H1 (cell line): ENCODE measurements around the gene PLEKHG3. TPM values are rescaled to one million over a fixed set of nuclear protein-coding genes. Genes with fewer than 3 reads are reported as not detected.

Experiments
- CTCF ChIA-PET: fragments of 300-600 bp; sonication (Branson Sonifier 250); formaldehyde crosslinking; loops from one replicate; lab custom pipeline; 2021; ENCODE audit not compliant: partially characterized antibody; lab: Charles Lee
- POLR2A ChIA-PET: fragments of 300-600 bp; sonication (Branson Sonifier 250); formaldehyde crosslinking; loops from one replicate; lab custom pipeline; 2021; ENCODE audit warnings: inconsistent platforms; ENCODE audit not compliant: partially characterized antibody; lab: Charles Lee
- DNase-seq, 2 experiments: peaks; one replicate each; pipeline versions ENCODE4 v3.0.0 to v3.0.0-alpha.2; 2010 to 2022; ENCODE audit warnings: low spot score in 2 of 2, low read depth in 1 of 2, mixed read lengths in 1 of 2
- FAIRE-seq: peaks from 2 replicates; lab custom pipeline; 2011; peaks lifted over from hg19 to GRCh38; lab: Jason Lieb, UNC
- H2AFZ ChIP-seq: 2 replicates; pipeline ENCODE4 v1.8.1; 2012; ENCODE audit warnings: low read length, inconsistent platforms
- H2AK5ac ChIP-seq: 2 replicates; pipeline ENCODE4 v1.6.1; 2013; ENCODE audit warnings: low read depth, low read length
- H2BK120ac ChIP-seq: replicated peaks from 2 replicates; pipeline ENCODE3; 2013; ENCODE audit warnings: low read depth, low read length, inconsistent platforms
- H2BK12ac ChIP-seq: 2 replicates; pipeline ENCODE4 v1.6.1; 2013; ENCODE audit warnings: low read depth, low read length
- H2BK15ac ChIP-seq: 2 replicates; pipeline ENCODE4 v1.6.1; 2013; ENCODE audit warnings: low read length
- H2BK20ac ChIP-seq: 2 replicates; pipeline ENCODE4 v1.6.1; 2013; ENCODE audit warnings: low read length
- H2BK5ac ChIP-seq: 2 replicates; pipeline ENCODE4 v1.6.1; 2013; ENCODE audit warnings: low read depth, low read length
- H3K14ac ChIP-seq: 2 replicates; pipeline ENCODE4 v1.6.1; 2013; ENCODE audit warnings: inconsistent platforms; ENCODE audit not compliant: insufficient read length
- H3K18ac ChIP-seq: 2 replicates; pipeline ENCODE4 v1.6.1; 2013; ENCODE audit warnings: low read length; ENCODE audit errors: extremely low read depth
- H3K23ac ChIP-seq: 2 replicates; pipeline ENCODE4 v1.6.1; 2013; ENCODE audit warnings: inconsistent platforms; ENCODE audit not compliant: insufficient read length
- H3K23me2 ChIP-seq: 2 replicates; pipeline ENCODE4 v1.6.1; 2013; ENCODE audit warnings: low read depth, low read length
- H3K27ac ChIP-seq: 2 replicates; pipeline ENCODE4 v1.6.1; 2011; ENCODE audit warnings: low read depth, low read length, inconsistent platforms
- H3K27me3 ChIP-seq, 4 experiments: replicated peaks in 1 of 4; 1 replicate in 1 of 4; 2 replicates in 3 of 4; pipeline versions ENCODE4 v1.6.1 to v1.8.1; 2011 to 2013; ENCODE audit warnings: low read length in 3 of 4, mild to moderate bottlenecking in 3 of 4, inconsistent platforms in 2 of 4, mixed read lengths in 2 of 4, moderate library complexity in 1 of 4; ENCODE audit not compliant: control insufficient read depth in 3 of 4, insufficient read depth in 3 of 4; ENCODE audit errors: extremely low read depth in 1 of 4
- H3K36me3 ChIP-seq, 4 experiments: 2 replicates each; pipeline versions ENCODE4 v1.6.1 to v1.8.1; 2011 to 2013; ENCODE audit warnings: mild to moderate bottlenecking in 4 of 4, low read length in 3 of 4, moderate library complexity in 2 of 4, control low read depth in 1 of 4, inconsistent platforms in 1 of 4; ENCODE audit not compliant: insufficient read depth in 4 of 4, control insufficient read depth in 2 of 4
- H3K4ac ChIP-seq: replicated peaks from 2 replicates; pipeline ENCODE3; 2013; ENCODE audit warnings: low read length, low read depth, mixed read lengths, inconsistent platforms; ENCODE audit not compliant: insufficient read length
- H3K4me1 ChIP-seq, 4 experiments: replicated peaks in 1 of 4; 1 replicate in 1 of 4; 2 replicates in 3 of 4; pipeline versions ENCODE4 v1.6.1 to v1.8.1; 2011 to 2013; ENCODE audit warnings: low read length in 3 of 4, inconsistent platforms in 2 of 4, mixed read lengths in 1 of 4; ENCODE audit not compliant: insufficient read depth in 4 of 4, control insufficient read depth in 3 of 4
- H3K4me2 ChIP-seq, 2 experiments: 2 replicates each; pipeline versions ENCODE4 v1.6.1 to v1.8.1; 2011 to 2013; ENCODE audit warnings: low read depth in 2 of 2, low read length in 2 of 2, control low read depth in 1 of 2, inconsistent platforms in 1 of 2, mild to moderate bottlenecking in 1 of 2; ENCODE audit not compliant: insufficient read depth in 1 of 2
- H3K4me3 ChIP-seq, 4 experiments: fragments of 200-600, 300-600 bp in 1 of 4; sonication (generic), shearing (Covaris generic), sonication (Bioruptor Twin) in 1 of 4; 2 replicates each; pipeline versions ENCODE4 v1.5.1 to v1.8.1; 2011 to 2016; ENCODE audit warnings: low read length in 4 of 4, low read depth in 3 of 4, control low read depth in 2 of 4, inconsistent platforms in 2 of 4, mild to moderate bottlenecking in 2 of 4, mixed read lengths in 1 of 4, moderate library complexity in 1 of 4; ENCODE audit not compliant: insufficient read depth in 2 of 4; ENCODE audit errors: extremely low read depth in 1 of 4
- H3K56ac ChIP-seq: replicated peaks from 2 replicates; pipeline ENCODE3; 2013; ENCODE audit warnings: low read depth, mild to moderate bottlenecking, mixed read lengths, low read length, inconsistent platforms; ENCODE audit not compliant: insufficient read length
- H3K79me1 ChIP-seq: 2 replicates; pipeline ENCODE4 v1.6.1; 2013; ENCODE audit warnings: low read depth, low read length, control low read depth
- H3K79me2 ChIP-seq, 2 experiments: 2 replicates each; pipeline versions ENCODE4 v1.6.1 to v1.8.1; 2012 to 2013; ENCODE audit warnings: low read length in 2 of 2, mild to moderate bottlenecking in 2 of 2, inconsistent platforms in 1 of 2; ENCODE audit not compliant: insufficient read depth in 2 of 2, control insufficient read depth in 1 of 2
- H3K9ac ChIP-seq, 4 experiments: replicated peaks in 1 of 4; 1 replicate in 1 of 4; 2 replicates in 3 of 4; pipeline versions ENCODE4 v1.6.1 to v1.8.1; 2011 to 2013; ENCODE audit warnings: low read depth in 3 of 4, low read length in 3 of 4, control low read depth in 2 of 4, mild to moderate bottlenecking in 2 of 4, moderate library complexity in 2 of 4, inconsistent platforms in 1 of 4; ENCODE audit errors: extremely low read depth in 1 of 4
- H3K9me3 ChIP-seq, 2 experiments: 2 replicates each; pipeline versions ENCODE4 v1.6.1 to v1.8.1; 2012 to 2013; ENCODE audit warnings: mild to moderate bottlenecking in 2 of 2, moderate library complexity in 2 of 2, control low read depth in 1 of 2, inconsistent platforms in 1 of 2, low read depth in 1 of 2, low read length in 1 of 2, mixed read lengths in 1 of 2; ENCODE audit not compliant: insufficient read depth in 2 of 2
- H4K20me1 ChIP-seq, 2 experiments: replicated peaks in 1 of 2; 2 replicates each; pipeline versions ENCODE3 to v1.8.1; 2011 to 2013; ENCODE audit warnings: inconsistent platforms in 2 of 2, low read length in 2 of 2, mild to moderate bottlenecking in 1 of 2; ENCODE audit not compliant: insufficient read depth in 2 of 2, control insufficient read depth in 1 of 2
- H4K5ac ChIP-seq: 2 replicates; pipeline ENCODE4 v1.6.1; 2013; ENCODE audit warnings: low read length, low read depth, mixed read lengths, inconsistent platforms; ENCODE audit not compliant: insufficient read length
- H4K8ac ChIP-seq: 2 replicates; pipeline ENCODE4 v1.8.0; 2013; ENCODE audit warnings: mild to moderate bottlenecking, moderate library complexity, low read length, inconsistent platforms; ENCODE audit not compliant: insufficient read depth; ENCODE audit errors: extremely low read depth
- H4K91ac ChIP-seq: replicated peaks from 2 replicates; pipeline ENCODE3; 2013; ENCODE audit warnings: low read length, mixed read lengths, inconsistent platforms; ENCODE audit not compliant: insufficient read length
- E2F6 ChIP-seq: IDR thresholded peaks from 2 replicates; pipeline ENCODE4 v1.6.1; 2012; ENCODE audit warnings: inconsistent platforms
- FOSL1 ChIP-seq: IDR thresholded peaks from 2 replicates; pipeline ENCODE4 v1.6.1; 2011; ENCODE audit warnings: mild to moderate bottlenecking, low read depth, low read length, moderate library complexity; ENCODE audit not compliant: insufficient read depth
- JUN ChIP-seq: IDR thresholded peaks from 2 replicates; pipeline ENCODE4 v1.6.1; 2011; ENCODE audit warnings: low read depth, mild to moderate bottlenecking, improper control_type of control experiment, low read length
- MAX ChIP-seq: IDR thresholded peaks from 2 replicates; pipeline ENCODE4 v1.6.1; 2012; ENCODE audit warnings: inconsistent platforms
- RAD21 ChIP-seq, 2 experiments: IDR thresholded peaks in 1 of 2; conservative IDR thresholded peaks in 1 of 2; 2 replicates each; pipeline ENCODE4 v1.6.1; 2011; ENCODE audit warnings: low read depth in 2 of 2, low read length in 2 of 2, improper control_type of control experiment in 1 of 2, inconsistent platforms in 1 of 2, mild to moderate bottlenecking in 1 of 2, moderate library complexity in 1 of 2
- TEAD4 ChIP-seq: IDR thresholded peaks from 2 replicates; pipeline ENCODE4 v1.6.1; 2012; ENCODE audit warnings: low read depth, low read length, inconsistent platforms, mixed read lengths
- WGBS, 2 experiments: shearing (Covaris generic) in 1 of 2; methylation state at CpG; one replicate each; pipeline versions ENCODE4 v1.1.6 to v1.1.7; 2013 to 2015; ENCODE audit warnings: low lambda C conversion rate in 2 of 2, mixed read lengths in 2 of 2, inconsistent platforms in 1 of 2, low coverage in 1 of 2, missing lambda C conversion rate in 1 of 2; ENCODE audit not compliant: insufficient replicate concordance in 2 of 2, insufficient coverage in 1 of 2, insufficient read length in 1 of 2; ENCODE audit errors: extremely low coverage in 1 of 2, missing lambda C conversion rate in 1 of 2; 5-methylcytosine and 5-hydroxymethylcytosine counted together
- polyA plus RNA-seq, 7 experiments: library from polyadenylated mRNA; depleted of rRNA in 3 of 7; stranded (reverse) in 5 of 7; unstranded in 2 of 7; fragments of >200 nt in 5 of 7; fragments of 200-250 nt in 2 of 7; gene quantifications; 1 replicate in 5 of 7; 2 replicates in 1 of 7; 4 replicates in 1 of 7; pipeline versions ENCODE4 v1.2.1 to v1.2.3, GENCODE V29; 2011 to 2013; ENCODE audit warnings: missing spikeins in 2 of 7, mixed read lengths in 2 of 7
- total RNA-seq: library from RNA; stranded (reverse); fragmentation: NEBNext Ultra II Directional; extraction: Animal tissue kit (Norgen Biotek cat#: 25700); gene quantifications from 2 replicates; pipeline ENCODE4 v1.2.1, GENCODE V29; 2021

PLEKHG3 gene
- total and polyA plus RNA-seq, 2 of the 8 experiments (the other 6 are each of a cell fraction or from before 2014, with no cell fraction given) = 43.4 to 90.6 TPM

- Histone ChIP-seq H2AFZ (peak overlapping the region; percentile 21; the same call in 1 of the 2 replicates), H3K27ac (no peak overlapping the region; the same call in 1 of the 2 replicates), H3K4me3 (no peak overlapping the region), H3K4ac (no peak overlapping the region), H3K56ac (no peak overlapping the region), H4K5ac (no peak overlapping the region), H3K18ac (peak overlapping the region; percentile 28; the same call in 1 of the 2 replicates), H2BK12ac (0 out of 2 replicates have a peak overlapping the region, but pooled peaks have one; percentile 33), H3K9me3 (no peaks in the 10 kb centered on the region), H2BK120ac (no peak overlapping the region), H2AK5ac (no peak overlapping the region), H3K79me2 (no peaks in the 10 kb centered on the region), H4K8ac (peak overlapping the region; percentile 53; the same call in 1 of the 2 replicates), H3K23me2 (no peaks in the 10 kb centered on the region; the same call in 1 of the 2 replicates), H3K14ac (no peak overlapping the region), H3K36me3 (no peaks in the 10 kb centered on the region), H2BK20ac (no peak overlapping the region; the same call in 1 of the 2 replicates), H3K4me1 (peaks cover 0 to 14% (median 6%) of the 10 kb centered on the region in 4 experiments; a peak in 5 of 7 replicates), H2BK15ac (peak overlapping the region; percentile 8; the same call in 1 of the 2 replicates), H3K79me1 (no peaks in the 10 kb centered on the region), H4K91ac (peak overlapping the region; percentile 58), H3K27me3 (no peaks in the 10 kb centered on the region; a peak in 1 of 7 replicates), H3K23ac (no peak overlapping the region), H3K9ac (no peak overlapping the region), H3K4me2 (no peak overlapping the region), H4K20me1 (no peaks in the 10 kb centered on the region), H2BK5ac (peak overlapping the region; percentile 66; the same call in 1 of the 2 replicates)
- DNase-seq (peak in 1 of 2 experiments; percentile 57), FAIRE-seq (no peak)
- CTCF ChIA-PET = interaction anchor here (0.7 to 3.1 kb wide), 18 partner anchors 9 to 209 kb away, joined by 3 to 23 read pairs (median 4); partner anchors contain the start of gene HSPA2
- POLR2A ChIA-PET = interaction anchor here (1.1 to 1.6 kb wide), 4 partner anchors 10 to 68 kb away, joined by 3 to 6 read pairs (median 4); no protein-coding TSS in a partner anchor
- WGBS, 2 experiments = 79% methylated on average over 15 of the region's 15 CpGs; no CpG with 5 or more reads in 1 of the 2 experiments
- no peak for TF ChIP-seq TEAD4
- TF ChIP-seq E2F6 = 0 out of 2 replicates have a peak, but pooled peaks have one; percentile 2
- TF ChIP-seq JUN = no peak
- TF ChIP-seq MAX = no peak
- TF ChIP-seq RAD21 (IDR thresholded peaks at IDR 0.05 in 1 of 2, conservative IDR thresholded peaks at IDR 0.05 in 1 of 2; ENCODE audit: low read depth in 2 of 2, low read length in 2 of 2) = peak; percentile 18 to 53; a peak in 3 of 4 replicates
- TF ChIP-seq FOSL1 = no peak
Measured at GRCh38 chr14:64681796-64682710, 22.2 kb upstream of the PLEKHG3 start.
